ENCODE results near the gene MTUS2. TPM values are rescaled to one million over a fixed set of nuclear protein-coding genes. Genes with fewer than 3 reads are reported as not detected.

The MTUS2 gene
- total and polyA plus RNA-seq, 10 of the 15 experiments (the other 5 are each of a cell fraction or from before 2014, with no cell fraction given), result under 0.01 to 0.05 (median 0.02) TPM; not detected in 6

GRCh38 chr13:28991764-28992163, 171.6 kb downstream of the MTUS2 start:
- no peak overlapping the region for H3K9ac ChIP-seq (ENCODE audit: control insufficient read depth, insufficient read depth, low read length)
- H3K36me3 ChIP-seq (ENCODE audit: control insufficient read depth in 2 of 2, insufficient read depth in 2 of 2, low read length in 1 of 2), result no peaks in the 10 kb centered on the region
- ChIA-PET POLR2A (no interaction called here), RAD21 (ENCODE audit: unreplicated experiment) (no interaction called here), SMC1A (ENCODE audit: uncharacterized antibody, unreplicated experiment) (no interaction called here), CTCF (interaction anchor here (0.6 kb wide), 1 partner anchor 269 kb away, joined by 3 read pairs; no protein-coding TSS in a partner anchor)
- H3K4me1 ChIP-seq (ENCODE audit: control insufficient read depth, insufficient read depth, low read length), result no peaks in the 10 kb centered on the region
- H3K4me2 ChIP-seq (ENCODE audit: control insufficient read depth, insufficient read depth), result no peak overlapping the region
- no peak overlapping the region for H2AFZ ChIP-seq (ENCODE audit: control insufficient read depth, low read depth, low read length)
- no peaks in the 10 kb centered on the region; the same call in 2 of the 3 replicates for H3K9me3 ChIP-seq (replicated peaks; ENCODE audit: control insufficient read depth, insufficient read depth, low read length)
- H4K20me1 ChIP-seq (ENCODE audit: control insufficient read depth, insufficient read depth), result no peaks in the 10 kb centered on the region
- H3K4me3 ChIP-seq, result no peak overlapping the region
- FAIRE-seq, result no peak
- no TSS peak for BruUV-seq (replicated peaks)
- no peaks in the 10 kb centered on the region for H3K27me3 ChIP-seq (replicated peaks in 1 of 2; ENCODE audit: control insufficient read depth in 2 of 2, insufficient read depth in 2 of 2, low read length in 1 of 2)
- no peak for DNase-seq (ENCODE audit: low read depth, low spot score)
- ATAC-seq, result no peak
- in situ Hi-C loops (cut with MboI) (no loop called here), intact Hi-C loops (cut with micrococcal nuclease; ENCODE audit: unreplicated experiment) (no loop called here)
- H3K27ac ChIP-seq (ENCODE audit: control insufficient read depth, insufficient read depth), result no peak overlapping the region
- no peaks in the 10 kb centered on the region for H3K79me2 ChIP-seq (ENCODE audit: control insufficient read depth, insufficient read depth, low read length)
- TF ChIP-seq STAT1 (conservative IDR thresholded peaks at IDR 0.05) (no peak), SMAD5 (IDR thresholded peaks at IDR 0.05; ENCODE audit: low read depth) (no peak), NRF1 (conservative IDR thresholded peaks at IDR 0.05; ENCODE audit: low read depth, low read length) (no peak), EGR1 (IDR thresholded peaks at IDR 0.05; ENCODE audit: borderline replicate concordance in 1 of 2, low read depth in 2 of 2, low read length in 2 of 2) (no peak), ZBTB4 (CRISPR knock-in tag; IDR thresholded peaks at IDR 0.05) (no peak), CHD1 (IDR thresholded peaks at IDR 0.05; ENCODE audit: low read depth, low read length) (no peak), SMC3 (IDR thresholded peaks at IDR 0.05; ENCODE audit: borderline replicate concordance, low read length) (no peak), TCF3 (IDR thresholded peaks at IDR 0.05; ENCODE audit: borderline replicate concordance, insufficient read depth, low read depth, low read length) (no peak), NFYA (IDR thresholded peaks at IDR 0.05; ENCODE audit: borderline replicate concordance, low read depth, low read length) (no peak), E2F4 (IDR thresholded peaks at IDR 0.05; ENCODE audit: low read depth, low read length) (no peak), RELA (IDR thresholded peaks at IDR 0.05; ENCODE audit: borderline replicate concordance, partially characterized antibody) (no peak), BCL11A (IDR thresholded peaks at IDR 0.05; ENCODE audit: low read depth, low read length) (no peak), PAX5 (IDR thresholded peaks at IDR 0.05; ENCODE audit: borderline replicate concordance, low read depth, low read length) (no peak), MEF2A (IDR thresholded peaks at IDR 0.05; ENCODE audit: insufficient read depth, low read depth, low read length) (no peak), ZNF207 (IDR thresholded peaks at IDR 0.05; ENCODE audit: borderline replicate concordance) (no peak)
- TF ChIP-seq, protein P1, sequence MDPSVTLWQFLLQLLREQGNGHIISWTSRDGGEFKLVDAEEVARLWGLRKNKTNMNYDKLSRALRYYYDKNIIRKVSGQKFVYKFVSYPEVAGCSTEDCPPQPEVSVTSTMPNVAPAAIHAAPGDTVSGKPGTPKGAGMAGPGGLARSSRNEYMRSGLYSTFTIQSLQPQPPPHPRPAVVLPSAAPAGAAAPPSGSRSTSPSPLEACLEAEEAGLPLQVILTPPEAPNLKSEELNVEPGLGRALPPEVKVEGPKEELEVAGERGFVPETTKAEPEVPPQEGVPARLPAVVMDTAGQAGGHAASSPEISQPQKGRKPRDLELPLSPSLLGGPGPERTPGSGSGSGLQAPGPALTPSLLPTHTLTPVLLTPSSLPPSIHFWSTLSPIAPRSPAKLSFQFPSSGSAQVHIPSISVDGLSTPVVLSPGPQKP (IDR thresholded peaks at IDR 0.05; ENCODE audit: low read depth, low read length), result no peak
- TF ChIP-seq, protein P2, sequence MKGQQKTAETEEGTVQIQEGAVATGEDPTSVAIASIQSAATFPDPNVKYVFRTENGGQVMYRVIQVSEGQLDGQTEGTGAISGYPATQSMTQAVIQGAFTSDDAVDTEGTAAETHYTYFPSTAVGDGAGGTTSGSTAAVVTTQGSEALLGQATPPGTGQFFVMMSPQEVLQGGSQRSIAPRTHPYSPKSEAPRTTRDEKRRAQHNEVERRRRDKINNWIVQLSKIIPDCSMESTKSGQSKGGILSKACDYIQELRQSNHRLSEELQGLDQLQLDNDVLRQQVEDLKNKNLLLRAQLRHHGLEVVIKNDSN (IDR thresholded peaks at IDR 0.05; ENCODE audit: borderline replicate concordance, extremely low read length, insufficient read depth, low read depth, low read length), result no peak
